GM19395 (cell line): ENCODE data around the gene EVC2.
"Not testable (repeated sequence)": the region's sequence is repeated elsewhere in the genome, so short reads cannot be mapped to it uniquely, and the experiment has no call there.

ENCODE experiments used
- ATAC-seq: cut with Tn5 transposase; IDR thresholded peaks from one replicate; pipeline ENCODE4 v1.9.1; 2021; ENCODE audit warnings: mild to moderate bottlenecking, moderate library complexity; ENCODE audit not compliant: unreplicated experiment

EVC2 gene

GRCh38 chr4:5630762-5631161 is 77.6 kb downstream of the EVC2 start:
- no peak for ATAC-seq

- no peak for ATAC-seq
These were observed 78.8 kb downstream of the EVC2 start for GRCh38 chr4:5629542-5629941.

GRCh38 chr4:5626913-5627312 is 81.4 kb downstream of the EVC2 start:
- ATAC-seq: no peak

- no peak for ATAC-seq
These were observed 85.8 kb downstream of the EVC2 start for GRCh38 chr4:5622596-5622995.

- no peak for ATAC-seq
These were observed 88.3 kb downstream of the EVC2 start for GRCh38 chr4:5619913-5620625.

- no peak for ATAC-seq
These were observed 90.1 kb downstream of the EVC2 start for GRCh38 chr4:5618051-5618960.

- ATAC-seq: no peak
These were observed 91.9 kb downstream of the EVC2 start for GRCh38 chr4:5616331-5616950.

GRCh38 chr4:5615496-5616075 is 92.8 kb downstream of the EVC2 start:
- ATAC-seq: no peak

- no peak for ATAC-seq
These were observed 96.6 kb downstream of the EVC2 start for GRCh38 chr4:5611750-5612149.

GRCh38 chr4:5609306-5610007 is 98.9 kb downstream of the EVC2 start:
- no peak for ATAC-seq

GRCh38 chr4:5593828-5594227 is 114.5 kb downstream of the EVC2 start:
- not testable (repeated sequence) for ATAC-seq

GRCh38 chr4:5592272-5592671 is 116.1 kb downstream of the EVC2 start:
- no peak for ATAC-seq

- ATAC-seq: no peak
These were observed 118.9 kb downstream of the EVC2 start for GRCh38 chr4:5589495-5589894.

- ATAC-seq: no peak
These were observed 120.3 kb downstream of the EVC2 start for GRCh38 chr4:5588046-5588445.

- ATAC-seq: no peak
These were observed 132.4 kb downstream of the EVC2 start for GRCh38 chr4:5575941-5576340.

GRCh38 chr4:5574386-5574785 is 134.0 kb downstream of the EVC2 start:
- no peak for ATAC-seq

- no peak for ATAC-seq
These were observed 134.4 kb downstream of the EVC2 start for GRCh38 chr4:5573965-5574364.

- ATAC-seq: no peak
These were observed 135.6 kb downstream of the EVC2 start for GRCh38 chr4:5572751-5573150.

GRCh38 chr4:5572114-5572513 is 136.2 kb downstream of the EVC2 start:
- no peak for ATAC-seq

- no peak for ATAC-seq
These were observed 136.7 kb downstream of the EVC2 start for GRCh38 chr4:5571646-5572045.

- no peak for ATAC-seq
These were observed 138.9 kb downstream of the EVC2 start for GRCh38 chr4:5569451-5569850.
